ENCODE results near the gene SMARCA1.
A peak's percentile ranks its signal among the peaks of the same experiment; 100 is the strongest.

The SMARCA1 gene

DNA sequence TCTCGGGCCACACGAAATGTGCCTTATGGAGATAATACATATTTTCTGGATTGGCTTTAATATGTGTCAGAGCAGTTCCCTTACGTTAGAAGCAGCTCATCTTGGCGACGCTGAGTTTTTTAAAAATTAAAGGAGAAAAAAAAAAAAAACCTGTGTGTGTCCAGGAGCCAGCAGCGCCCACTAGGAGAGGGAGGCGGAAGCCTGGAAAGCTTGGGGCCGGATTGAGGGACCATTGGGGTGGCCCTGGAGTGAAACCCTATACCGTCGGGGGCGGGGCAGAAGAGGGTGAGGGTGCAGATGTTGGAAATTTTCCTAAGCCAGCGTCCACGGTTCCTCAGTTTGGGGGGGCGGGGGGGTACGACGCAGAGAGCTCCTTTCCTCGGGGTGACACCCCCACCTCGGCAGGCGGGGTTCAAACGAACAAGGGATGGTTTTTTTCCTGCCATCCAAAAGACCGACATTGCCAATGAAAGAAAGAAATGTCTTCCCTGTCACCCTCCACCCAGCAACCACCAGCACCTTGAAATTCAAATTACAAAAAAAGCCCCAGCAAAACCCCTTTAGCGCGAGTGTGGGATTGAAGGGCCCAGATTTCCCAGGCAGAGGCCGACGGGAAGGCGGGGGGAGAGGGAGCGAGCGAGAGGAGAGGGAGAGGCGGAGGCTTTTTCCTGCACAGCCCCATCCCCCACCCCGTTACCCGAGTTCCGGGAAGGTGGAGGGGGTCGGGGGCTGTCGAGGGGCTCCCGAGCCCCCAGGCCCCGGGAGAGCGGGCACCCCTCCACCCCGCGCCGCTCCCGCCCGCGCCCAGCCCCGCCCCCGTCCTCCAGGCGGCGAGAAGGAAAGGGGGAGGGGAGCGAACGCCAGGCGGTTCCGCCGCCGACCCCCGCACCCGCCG lies 859 bp downstream of the SMARCA1 start:
- Histone ChIP-seq H3K36me3 (ENCODE audit: control insufficient read depth, insufficient read depth, low read length) (no peaks in the 10 kb centered on the region), H3K9ac (ENCODE audit: low read length) (no peak overlapping the region), H3K4me3 (ENCODE audit: low read length) (peak overlapping the region; percentile 68), H3K27ac (ENCODE audit: low read depth, low read length) (peak overlapping the region; percentile 92), H3K27me3 (ENCODE audit: control insufficient read depth, insufficient read depth, low read length) (no peaks in the 10 kb centered on the region), H3K4me1 (ENCODE audit: control insufficient read depth, insufficient read depth, low read length) (peaks cover 2% of the 10 kb centered on the region)

DNA sequence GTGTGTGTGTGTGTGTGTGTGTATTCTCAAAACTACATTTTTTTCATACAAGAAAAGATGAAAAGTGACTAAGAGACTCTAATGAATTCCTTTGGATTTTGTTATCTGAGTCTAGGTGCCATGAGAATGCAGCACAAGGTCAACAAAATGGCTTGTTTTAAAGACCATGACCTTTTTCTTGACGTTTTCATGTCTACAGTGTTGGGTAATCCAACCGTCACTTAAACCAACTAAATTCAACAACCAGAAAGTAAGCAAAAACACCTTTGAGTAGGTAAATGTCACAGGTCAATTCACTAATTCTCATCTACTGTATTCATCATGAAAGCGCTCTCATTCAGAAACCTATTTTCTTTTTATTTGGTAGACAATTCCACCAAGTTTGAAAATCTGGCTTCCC lies 3.1 kb downstream of the SMARCA1 start:
- Histone ChIP-seq H3K27ac (ENCODE audit: low read depth, low read length) (no peak overlapping the region), H3K27me3 (ENCODE audit: control insufficient read depth, insufficient read depth, low read length) (no peaks in the 10 kb centered on the region), H3K4me1 (ENCODE audit: control insufficient read depth, insufficient read depth, low read length) (peaks cover 2% of the 10 kb centered on the region), H3K36me3 (ENCODE audit: control insufficient read depth, insufficient read depth, low read length) (no peaks in the 10 kb centered on the region), H3K9ac (ENCODE audit: low read length) (no peak overlapping the region), H3K4me3 (ENCODE audit: low read length) (no peak overlapping the region)

DNA sequence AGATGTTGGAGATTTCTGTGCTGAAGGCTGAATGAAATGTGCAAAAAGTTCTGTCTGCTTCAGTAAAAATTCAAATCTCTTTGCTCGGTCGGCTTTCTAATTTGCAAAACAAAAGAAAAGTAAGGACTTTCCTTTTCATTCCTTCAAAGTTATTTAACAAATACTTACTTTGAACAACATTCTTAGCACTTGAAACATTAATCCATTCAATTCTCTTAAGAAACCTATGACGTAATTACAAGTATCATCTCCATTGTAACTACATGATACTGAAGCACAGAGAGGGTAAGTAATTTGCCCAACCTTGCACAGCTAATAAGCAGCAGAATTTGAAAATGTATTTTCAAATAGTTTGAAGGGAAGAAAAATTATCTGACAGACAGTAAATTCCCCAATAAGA lies 6.9 kb downstream of the SMARCA1 start:
- Histone ChIP-seq H3K27me3 (ENCODE audit: control insufficient read depth, insufficient read depth, low read length) (no peaks in the 10 kb centered on the region), H3K4me3 (ENCODE audit: low read length) (no peak overlapping the region), H3K36me3 (ENCODE audit: control insufficient read depth, insufficient read depth, low read length) (no peaks in the 10 kb centered on the region), H3K27ac (ENCODE audit: low read depth, low read length) (no peak overlapping the region), H3K4me1 (ENCODE audit: control insufficient read depth, insufficient read depth, low read length) (peaks cover 2% of the 10 kb centered on the region), H3K9ac (ENCODE audit: low read length) (no peak overlapping the region)

DNA sequence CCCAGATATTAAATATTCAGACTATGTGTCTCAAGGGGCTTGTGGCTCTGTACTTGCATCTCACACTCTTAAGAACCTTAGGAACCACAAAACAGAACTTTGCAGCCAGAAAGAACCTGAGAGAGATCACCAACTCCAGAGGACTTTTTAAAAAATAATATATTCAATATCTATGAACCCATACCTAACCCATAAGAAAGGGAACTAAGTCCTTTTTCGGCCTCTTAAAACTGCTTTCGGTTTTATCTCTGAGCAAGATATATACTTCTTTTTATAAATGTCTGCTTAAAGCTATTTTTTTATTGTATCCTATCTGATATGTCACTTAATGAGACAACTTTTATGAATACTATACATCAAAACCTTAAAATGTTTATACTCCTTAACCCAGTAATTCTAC lies 10.9 kb downstream of the SMARCA1 start:
- Histone ChIP-seq H3K4me1 (ENCODE audit: control insufficient read depth, insufficient read depth, low read length) (no peaks in the 10 kb centered on the region), H3K4me3 (ENCODE audit: low read length) (no peak overlapping the region)

DNA sequence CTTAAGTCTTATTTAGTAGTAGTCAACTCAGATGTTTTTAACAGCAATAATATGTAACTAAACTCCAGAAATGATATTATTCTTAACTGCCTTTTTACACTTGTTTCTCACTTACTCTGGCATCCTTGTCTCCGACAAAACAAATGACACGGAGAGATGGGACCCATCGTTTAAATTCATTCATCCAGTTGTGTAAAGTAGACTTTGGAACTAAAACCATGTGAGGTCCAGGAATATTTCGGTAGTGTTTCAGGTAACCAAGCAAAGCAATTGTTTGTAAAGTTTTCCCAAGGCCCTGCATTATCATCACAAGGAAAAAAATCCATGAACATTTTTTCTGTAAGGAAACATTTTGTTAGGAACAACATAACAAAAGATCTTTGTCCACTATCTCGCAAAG lies 11.6 kb downstream of the SMARCA1 start:
- Histone ChIP-seq H3K27me3 (ENCODE audit: control insufficient read depth, insufficient read depth, low read length) (no peaks in the 10 kb centered on the region), H3K36me3 (ENCODE audit: control insufficient read depth, insufficient read depth, low read length) (no peaks in the 10 kb centered on the region), H3K4me1 (ENCODE audit: control insufficient read depth, insufficient read depth, low read length) (no peaks in the 10 kb centered on the region), H3K4me3 (ENCODE audit: low read length) (no peak overlapping the region), H3K27ac (ENCODE audit: low read depth, low read length) (no peak overlapping the region), H3K9ac (ENCODE audit: low read length) (no peak overlapping the region)

More for the DNA sequence above, 10.9 kb downstream of the SMARCA1 start:
- Histone ChIP-seq H3K27me3 (ENCODE audit: control insufficient read depth, insufficient read depth, low read length) (no peaks in the 10 kb centered on the region), H3K9ac (ENCODE audit: low read length) (no peak overlapping the region), H3K27ac (ENCODE audit: low read depth, low read length) (no peak overlapping the region), H3K36me3 (ENCODE audit: control insufficient read depth, insufficient read depth, low read length) (no peaks in the 10 kb centered on the region)

DNA sequence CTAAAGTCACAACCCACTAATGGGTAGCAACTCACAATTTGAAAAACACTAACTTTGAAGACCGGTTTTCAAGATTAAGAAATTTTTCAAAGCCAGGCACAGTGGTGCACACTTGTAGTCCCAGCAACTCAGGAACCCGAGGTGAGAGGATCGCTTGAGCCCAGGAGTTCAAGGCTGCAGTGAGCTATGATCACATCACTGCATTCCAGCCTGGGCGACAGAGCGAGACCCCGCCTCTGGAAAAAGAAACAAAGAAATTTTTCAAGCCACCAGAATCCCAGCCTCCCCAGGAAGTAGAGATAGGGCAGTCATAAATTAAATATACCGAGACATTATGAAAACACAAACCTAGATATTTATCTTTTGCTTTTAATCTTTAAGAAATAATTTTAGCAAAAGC lies 13.0 kb downstream of the SMARCA1 start:
- no peak overlapping the region for H3K4me3 ChIP-seq (ENCODE audit: low read length)
- no peak overlapping the region for H3K9ac ChIP-seq (ENCODE audit: low read length)
- H3K4me1 ChIP-seq (ENCODE audit: control insufficient read depth, insufficient read depth, low read length), result no peaks in the 10 kb centered on the region
- no peaks in the 10 kb centered on the region for H3K36me3 ChIP-seq (ENCODE audit: control insufficient read depth, insufficient read depth, low read length)
- H3K27me3 ChIP-seq (ENCODE audit: control insufficient read depth, insufficient read depth, low read length), result no peaks in the 10 kb centered on the region
- H3K27ac ChIP-seq (ENCODE audit: low read depth, low read length), result no peak overlapping the region

DNA sequence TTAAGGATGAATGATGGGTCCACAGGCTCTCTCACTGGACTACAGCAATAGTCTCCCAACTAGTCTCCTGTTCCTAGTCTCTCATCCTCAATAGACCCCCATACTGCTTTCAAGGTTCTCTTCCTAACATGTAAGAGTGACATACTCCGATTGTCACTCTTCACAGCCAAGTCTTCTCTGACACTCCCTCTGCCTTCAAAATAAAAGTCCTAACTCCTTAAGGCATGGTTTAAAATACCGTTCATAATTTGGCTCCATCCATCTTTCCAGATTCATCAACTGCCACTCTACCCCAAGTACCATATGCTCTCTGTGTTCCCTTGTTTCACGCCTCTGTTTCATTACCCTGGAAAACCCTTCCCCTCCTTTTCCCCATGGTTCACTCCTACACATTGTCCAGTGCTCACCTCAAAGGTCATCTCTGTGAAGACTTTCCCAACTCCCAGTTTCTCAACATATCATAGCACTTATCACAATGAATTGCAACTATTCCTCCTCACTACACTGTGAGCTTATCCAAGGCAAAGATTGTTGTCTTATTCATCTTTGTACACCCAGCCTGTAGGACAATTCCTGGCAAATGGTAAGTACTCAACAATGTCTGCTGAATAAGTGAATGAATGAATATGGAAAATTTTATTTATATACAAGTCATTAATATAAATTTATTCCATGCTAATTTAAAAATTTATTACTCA lies 26.0 kb downstream of the SMARCA1 start:
- H3K4me1 ChIP-seq (ENCODE audit: control insufficient read depth, insufficient read depth, low read length), result no peaks in the 10 kb centered on the region
- no peak overlapping the region for H3K9ac ChIP-seq (ENCODE audit: low read length)
- no peak overlapping the region for H3K27ac ChIP-seq (ENCODE audit: low read depth, low read length)
- no peaks in the 10 kb centered on the region for H3K36me3 ChIP-seq (ENCODE audit: control insufficient read depth, insufficient read depth, low read length)
- no peak overlapping the region for H3K4me3 ChIP-seq (ENCODE audit: low read length)
- no peaks in the 10 kb centered on the region for H3K27me3 ChIP-seq (ENCODE audit: control insufficient read depth, insufficient read depth, low read length)

DNA sequence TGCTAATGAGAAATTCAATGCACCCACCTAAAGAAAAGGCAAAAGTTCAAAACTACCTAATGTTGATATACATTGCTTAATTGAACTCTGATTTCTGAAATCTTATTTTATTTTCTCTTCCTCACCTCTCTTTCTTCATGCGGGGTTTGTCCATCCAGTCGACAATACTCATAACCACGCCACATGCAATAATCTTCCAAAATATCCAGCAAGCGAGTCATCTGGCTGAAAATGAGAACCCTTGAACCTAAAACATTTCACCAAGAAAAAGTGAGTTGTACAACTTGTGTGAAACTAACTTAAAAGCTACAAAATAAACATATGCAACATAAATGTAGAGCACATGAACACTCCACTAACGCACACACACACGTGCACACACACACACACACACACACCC lies 26.7 kb downstream of the SMARCA1 start:
- Histone ChIP-seq H3K27me3 (ENCODE audit: control insufficient read depth, insufficient read depth, low read length) (no peaks in the 10 kb centered on the region), H3K36me3 (ENCODE audit: control insufficient read depth, insufficient read depth, low read length) (no peaks in the 10 kb centered on the region), H3K4me1 (ENCODE audit: control insufficient read depth, insufficient read depth, low read length) (no peaks in the 10 kb centered on the region), H3K4me3 (ENCODE audit: low read length) (no peak overlapping the region), H3K9ac (ENCODE audit: low read length) (no peak overlapping the region), H3K27ac (ENCODE audit: low read depth, low read length) (no peak overlapping the region)

DNA sequence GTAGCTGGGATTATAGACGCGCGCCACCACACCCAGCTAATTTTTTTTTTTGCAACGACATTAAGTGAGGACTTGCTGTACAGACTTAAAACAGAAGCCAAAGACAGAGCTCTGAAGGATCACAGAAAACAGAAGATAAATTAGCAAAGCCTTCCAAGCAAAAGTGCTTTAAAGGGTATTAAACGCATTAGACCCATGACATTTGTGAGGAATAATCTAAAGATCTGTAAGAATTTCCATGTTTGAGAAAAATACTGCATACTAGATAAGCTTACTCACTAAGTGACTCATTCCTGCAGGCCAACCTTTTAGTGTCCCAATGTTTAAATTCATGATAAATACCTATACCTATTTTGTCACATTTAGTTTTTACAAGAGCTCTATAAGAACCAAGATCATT lies 27.4 kb downstream of the SMARCA1 start:
- no peak overlapping the region for H3K27ac ChIP-seq (ENCODE audit: low read depth, low read length)
- no peaks in the 10 kb centered on the region for H3K36me3 ChIP-seq (ENCODE audit: control insufficient read depth, insufficient read depth, low read length)
- no peaks in the 10 kb centered on the region for H3K27me3 ChIP-seq (ENCODE audit: control insufficient read depth, insufficient read depth, low read length)
- no peak overlapping the region for H3K4me3 ChIP-seq (ENCODE audit: low read length)
- H3K9ac ChIP-seq (ENCODE audit: low read length), result no peak overlapping the region
- no peaks in the 10 kb centered on the region for H3K4me1 ChIP-seq (ENCODE audit: control insufficient read depth, insufficient read depth, low read length)

DNA sequence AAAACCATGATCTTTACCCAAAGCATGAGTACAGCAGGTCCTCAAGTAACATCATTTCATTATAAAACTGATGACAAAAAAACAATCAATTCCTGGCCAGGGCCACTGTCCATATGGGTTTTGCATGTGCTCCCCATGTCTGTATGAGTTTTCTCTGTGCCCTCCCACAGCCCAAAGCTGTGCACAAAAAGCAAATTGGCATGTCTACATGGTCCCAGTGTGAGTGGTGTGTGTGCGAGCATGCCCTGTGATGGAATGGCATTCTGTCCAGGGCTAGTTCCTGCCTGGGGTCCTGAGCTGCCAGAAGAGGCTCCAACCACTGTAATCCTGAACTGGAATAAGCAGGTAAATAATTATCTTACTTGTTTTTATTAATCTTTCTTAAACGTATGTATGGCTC lies 28.4 kb downstream of the SMARCA1 start:
- Histone ChIP-seq H3K27me3 (ENCODE audit: control insufficient read depth, insufficient read depth, low read length) (no peaks in the 10 kb centered on the region), H3K4me3 (ENCODE audit: low read length) (no peak overlapping the region), H3K9ac (ENCODE audit: low read length) (no peak overlapping the region), H3K27ac (ENCODE audit: low read depth, low read length) (no peak overlapping the region), H3K4me1 (ENCODE audit: control insufficient read depth, insufficient read depth, low read length) (no peaks in the 10 kb centered on the region), H3K36me3 (ENCODE audit: control insufficient read depth, insufficient read depth, low read length) (no peaks in the 10 kb centered on the region)

DNA sequence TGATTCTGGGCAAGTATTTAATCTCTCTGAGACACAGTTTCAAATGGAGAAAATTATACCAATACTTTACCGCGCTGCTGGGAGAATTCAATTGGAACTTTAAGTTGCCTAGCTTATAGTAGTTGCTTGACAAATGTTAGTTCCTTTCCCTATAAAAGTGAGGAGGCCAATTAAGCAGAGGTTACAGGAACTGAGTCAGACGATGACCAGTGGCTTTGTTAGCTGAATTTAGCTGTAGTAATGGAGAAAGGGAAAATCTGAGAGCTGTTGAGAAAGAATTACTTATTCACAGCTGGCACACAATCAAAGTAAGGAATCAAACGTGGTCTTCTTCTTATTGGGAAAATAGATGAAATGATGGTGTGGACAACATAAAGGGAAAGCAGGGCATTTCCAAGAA lies 29.6 kb downstream of the SMARCA1 start:
- H3K9ac ChIP-seq (ENCODE audit: low read length), result no peak overlapping the region
- no peaks in the 10 kb centered on the region for H3K4me1 ChIP-seq (ENCODE audit: control insufficient read depth, insufficient read depth, low read length)
- H3K27me3 ChIP-seq (ENCODE audit: control insufficient read depth, insufficient read depth, low read length), result no peaks in the 10 kb centered on the region
- H3K27ac ChIP-seq (ENCODE audit: low read depth, low read length), result no peak overlapping the region
- H3K4me3 ChIP-seq (ENCODE audit: low read length), result no peak overlapping the region
- no peaks in the 10 kb centered on the region for H3K36me3 ChIP-seq (ENCODE audit: control insufficient read depth, insufficient read depth, low read length)

DNA sequence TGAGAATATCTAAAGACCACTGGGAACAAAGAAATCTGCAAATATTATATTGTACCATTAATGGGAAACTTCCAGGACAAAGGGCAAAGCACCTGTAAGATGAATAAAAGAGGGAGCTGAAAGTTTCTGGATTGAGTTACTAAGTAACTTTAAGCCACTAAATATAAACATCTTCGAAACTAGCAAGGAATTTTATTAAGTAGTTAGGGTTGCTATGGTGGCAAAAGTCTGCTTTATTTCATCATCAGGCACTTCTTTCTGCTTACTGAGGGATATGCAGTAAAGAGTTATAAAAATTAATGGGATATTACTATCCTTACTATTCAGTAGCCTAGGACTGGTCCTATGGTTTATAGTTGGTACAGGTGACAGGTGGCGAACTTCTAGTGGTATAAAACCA lies 33.0 kb downstream of the SMARCA1 start:
- Histone ChIP-seq H3K36me3 (ENCODE audit: control insufficient read depth, insufficient read depth, low read length) (no peaks in the 10 kb centered on the region), H3K27ac (ENCODE audit: low read depth, low read length) (peak overlapping the region; percentile 51), H3K9ac (ENCODE audit: low read length) (no peak overlapping the region), H3K27me3 (ENCODE audit: control insufficient read depth, insufficient read depth, low read length) (no peaks in the 10 kb centered on the region), H3K4me3 (ENCODE audit: low read length) (no peak overlapping the region), H3K4me1 (ENCODE audit: control insufficient read depth, insufficient read depth, low read length) (no peaks in the 10 kb centered on the region)

DNA sequence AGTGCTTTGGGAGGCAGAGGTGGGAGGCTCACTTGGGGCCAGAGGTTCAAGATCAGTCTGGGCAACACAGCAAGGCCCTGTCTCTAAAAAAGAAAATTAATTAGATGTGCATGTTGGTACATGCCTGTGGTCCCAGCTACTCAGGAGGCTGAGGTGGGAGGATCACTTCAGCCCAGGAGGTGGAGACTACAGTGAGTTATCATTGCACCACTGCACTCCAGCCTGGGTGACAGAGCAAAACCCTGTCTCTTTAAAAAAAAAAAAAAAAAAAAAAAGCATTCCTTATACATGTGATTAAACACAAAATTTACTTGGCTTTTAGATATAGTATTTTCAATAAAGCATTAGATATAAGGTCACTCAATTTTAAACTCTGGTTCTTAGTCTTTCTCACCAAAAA lies 34.9 kb downstream of the SMARCA1 start:
- H3K4me1 ChIP-seq (ENCODE audit: control insufficient read depth, insufficient read depth, low read length), result no peaks in the 10 kb centered on the region
- no peak overlapping the region for H3K4me3 ChIP-seq (ENCODE audit: low read length)
- H3K27me3 ChIP-seq (ENCODE audit: control insufficient read depth, insufficient read depth, low read length), result peaks cover 2% of the 10 kb centered on the region
- H3K36me3 ChIP-seq (ENCODE audit: control insufficient read depth, insufficient read depth, low read length), result no peaks in the 10 kb centered on the region
- no peak overlapping the region for H3K9ac ChIP-seq (ENCODE audit: low read length)
- H3K27ac ChIP-seq (ENCODE audit: low read depth, low read length), result no peak overlapping the region
